ENCODE results near the gene CALR3.
A peak's percentile ranks its signal among the peaks of the same experiment; 100 is the strongest.
"Not testable (repeated sequence)": the region's sequence is repeated elsewhere in the genome, so short reads cannot be mapped to it uniquely, and the experiment has no call there.

CALR3 gene

DNA sequence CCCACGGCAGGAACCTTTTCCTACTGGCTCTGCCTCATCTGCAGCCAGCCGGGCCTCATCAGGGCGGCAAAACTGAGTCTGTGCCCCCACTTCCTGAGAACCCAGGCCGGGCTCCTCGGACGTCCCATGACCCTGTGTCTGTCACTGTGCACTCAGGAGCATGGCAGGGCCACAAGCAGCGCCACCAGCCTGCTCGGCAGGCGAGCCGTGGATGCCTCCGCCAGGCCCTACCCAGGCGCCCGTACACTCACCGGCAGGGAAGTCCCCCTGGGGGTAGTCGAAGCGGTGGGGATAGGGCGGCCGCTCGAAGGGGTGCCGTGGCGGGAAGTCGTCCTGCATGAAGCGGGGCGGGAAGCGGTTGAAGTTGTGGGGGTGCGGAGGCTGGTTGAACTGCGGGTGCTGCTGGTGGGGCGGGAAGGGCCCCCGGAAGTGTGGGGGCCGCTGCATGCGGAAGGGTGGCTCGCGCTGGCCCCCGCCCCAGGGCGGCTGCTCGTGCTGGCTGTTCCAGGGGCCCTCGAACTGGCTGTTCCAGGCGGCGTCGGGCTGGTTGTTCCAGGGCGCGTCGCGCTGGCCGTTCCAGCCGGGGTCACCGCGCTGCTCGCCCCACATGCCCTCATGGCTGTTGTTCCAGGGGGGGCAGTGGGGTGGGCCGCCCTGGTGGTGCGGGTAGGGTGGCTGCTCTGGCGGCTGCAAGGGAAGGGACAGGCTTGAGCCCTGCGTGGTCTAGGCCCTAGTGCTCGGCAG, 29.2 kb upstream of the CALR3 start:
- DNase-seq (ENCODE audit: low spot score) = no peak

GRCh38 chr19:16522559-16523377, 26.8 kb upstream of the CALR3 start:
- no peak for DNase-seq (ENCODE audit: low spot score)

DNA sequence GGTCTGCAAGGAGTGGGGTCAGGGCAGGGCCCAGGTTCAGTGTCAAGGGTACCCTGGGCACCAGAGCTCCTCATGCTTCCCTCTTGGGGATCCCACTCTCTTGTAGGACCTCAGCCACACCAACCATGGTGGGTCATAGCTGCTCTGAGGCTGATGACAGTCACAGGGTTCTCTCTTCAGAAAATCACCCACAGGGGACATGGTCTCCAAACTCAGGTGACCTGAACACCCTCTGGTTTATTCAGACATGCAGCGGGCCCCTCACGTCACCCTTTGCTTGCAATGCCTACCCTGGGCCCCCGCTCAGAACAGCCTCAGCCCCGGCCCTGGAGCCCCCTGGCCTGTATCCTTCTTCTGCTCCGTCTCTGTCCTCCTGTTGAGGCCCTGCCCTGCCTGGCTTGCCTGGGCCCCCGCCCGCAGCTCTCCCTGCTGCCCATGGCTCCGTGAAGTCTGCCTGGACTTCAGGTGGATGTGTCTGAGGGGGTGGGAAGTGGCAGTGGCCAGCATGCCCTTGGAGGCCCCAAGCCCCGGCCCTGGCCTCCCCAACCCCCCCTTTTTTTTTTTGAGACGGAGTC, 25.8 kb upstream of the CALR3 start:
- no peak for DNase-seq (ENCODE audit: low spot score)

GRCh38 chr19:16520986-16521624, 25.1 kb upstream of the CALR3 start:
- DNase-seq (ENCODE audit: low spot score) = no peak

DNA sequence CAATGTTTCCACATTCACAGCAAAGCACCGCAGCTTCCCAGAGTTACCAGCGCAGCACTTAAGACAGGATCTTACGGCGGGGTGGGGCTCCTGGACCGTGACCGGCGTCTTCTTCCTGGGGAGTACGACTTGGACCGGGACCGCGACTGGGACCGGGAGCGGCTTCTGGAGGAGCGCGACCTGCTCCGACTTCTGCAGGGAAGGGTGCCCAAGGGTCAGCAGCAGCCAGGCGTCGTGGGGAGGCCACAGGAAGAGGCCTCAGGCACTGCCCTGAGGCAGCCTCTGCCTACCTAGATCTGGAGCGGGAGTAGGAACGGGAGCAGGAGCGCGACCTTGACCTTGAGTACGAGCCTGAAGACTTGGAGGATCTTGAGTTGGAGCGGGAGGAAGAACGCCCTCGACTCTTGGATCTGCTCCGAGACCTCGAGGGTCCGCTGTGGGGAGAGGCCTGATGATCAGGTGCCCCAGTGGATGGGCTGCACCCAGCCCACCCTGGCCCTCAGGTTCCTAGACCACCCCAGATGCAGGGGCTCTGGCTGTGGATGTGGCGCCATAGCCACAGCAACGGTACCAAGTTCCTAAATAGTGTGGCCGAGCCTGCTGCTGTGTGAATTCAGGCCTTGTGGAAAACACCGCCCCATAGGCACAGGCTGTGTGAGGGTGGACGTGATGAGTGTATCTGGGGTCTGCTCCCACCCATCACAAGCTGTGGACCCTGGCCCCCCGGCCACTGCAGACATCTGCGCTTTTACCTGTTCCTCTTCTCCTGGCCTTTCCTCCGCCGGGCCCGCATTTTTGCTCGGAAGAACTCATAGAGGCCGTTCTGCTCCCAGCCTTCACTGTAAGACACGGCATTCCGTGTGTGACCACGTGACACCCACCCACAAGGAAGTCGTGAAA, 24.4 kb upstream of the CALR3 start:
- no peak for DNase-seq (ENCODE audit: low spot score)

DNA sequence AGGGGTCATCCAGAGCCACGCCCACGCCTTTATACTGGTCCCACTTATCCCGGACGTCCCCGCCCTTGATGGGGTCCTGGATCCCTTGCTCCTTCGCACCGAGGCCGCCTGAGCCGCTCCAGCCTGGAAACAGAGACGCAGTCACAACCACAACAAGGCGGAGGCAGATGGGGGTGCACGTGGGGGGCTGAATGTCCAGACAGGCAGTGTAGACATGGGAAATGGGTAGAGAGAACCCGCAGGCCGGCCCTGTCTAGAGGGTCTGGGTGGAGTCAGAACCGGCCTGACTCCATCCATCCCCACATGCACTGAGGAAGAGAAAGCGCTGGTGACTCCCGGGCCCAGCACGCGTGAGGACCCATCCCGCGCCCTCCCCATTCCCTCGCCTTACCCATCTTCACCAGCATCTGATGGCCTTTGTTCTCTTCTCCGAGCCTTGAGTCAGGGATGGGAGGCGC, 23.3 kb upstream of the CALR3 start:
- no peak for DNase-seq (ENCODE audit: low spot score)

- DNase-seq (ENCODE audit: low spot score) = no peak
These were observed 22.7 kb upstream of the CALR3 start for GRCh38 chr19:16518483-16519229.

GRCh38 chr19:16518061-16518460, 22.1 kb upstream of the CALR3 start:
- no peak for DNase-seq (ENCODE audit: low spot score)

DNA sequence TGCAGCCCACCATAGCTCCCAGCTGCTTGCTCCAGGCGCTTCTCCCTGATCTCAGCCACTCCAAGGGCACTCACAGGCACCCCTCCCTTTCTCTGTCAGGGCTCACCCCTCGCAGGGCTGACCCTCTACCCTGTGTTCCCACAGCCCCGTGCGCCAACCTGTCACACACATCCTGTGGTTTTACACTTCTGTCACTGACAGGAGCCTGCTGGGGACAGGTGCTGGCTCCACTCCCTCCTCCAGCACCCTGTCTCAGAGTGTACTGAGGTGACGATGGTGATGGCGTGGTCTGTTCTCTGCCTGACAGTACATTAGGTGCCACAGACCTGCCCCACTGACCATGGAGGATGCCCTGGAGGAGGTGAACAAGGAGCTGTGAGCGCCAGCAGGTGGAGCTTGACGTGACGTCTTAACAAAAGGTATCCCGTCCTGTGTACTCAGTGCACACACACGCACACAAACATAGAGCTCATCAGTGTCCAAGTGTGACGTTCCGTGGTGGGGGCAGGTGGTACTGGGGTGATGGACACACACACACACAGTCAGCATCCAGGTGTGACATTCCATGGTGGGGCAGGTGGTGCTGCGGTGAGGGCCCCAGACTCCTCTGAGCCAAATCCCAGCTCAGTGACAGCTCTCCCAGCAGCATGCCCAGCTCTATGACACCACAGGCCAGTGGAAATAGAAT, 21.1 kb upstream of the CALR3 start:
- no peak for DNase-seq (ENCODE audit: low spot score)

GRCh38 chr19:16516381-16516780, 20.4 kb upstream of the CALR3 start:
- DNase-seq (ENCODE audit: low spot score) = no peak

- no peak for DNase-seq (ENCODE audit: low spot score)
These were observed 18.5 kb upstream of the CALR3 start for GRCh38 chr19:16514383-16515019.

- DNase-seq (ENCODE audit: low spot score) = not testable (repeated sequence)
These were observed 16.6 kb upstream of the CALR3 start for GRCh38 chr19:16512611-16513010.

DNA sequence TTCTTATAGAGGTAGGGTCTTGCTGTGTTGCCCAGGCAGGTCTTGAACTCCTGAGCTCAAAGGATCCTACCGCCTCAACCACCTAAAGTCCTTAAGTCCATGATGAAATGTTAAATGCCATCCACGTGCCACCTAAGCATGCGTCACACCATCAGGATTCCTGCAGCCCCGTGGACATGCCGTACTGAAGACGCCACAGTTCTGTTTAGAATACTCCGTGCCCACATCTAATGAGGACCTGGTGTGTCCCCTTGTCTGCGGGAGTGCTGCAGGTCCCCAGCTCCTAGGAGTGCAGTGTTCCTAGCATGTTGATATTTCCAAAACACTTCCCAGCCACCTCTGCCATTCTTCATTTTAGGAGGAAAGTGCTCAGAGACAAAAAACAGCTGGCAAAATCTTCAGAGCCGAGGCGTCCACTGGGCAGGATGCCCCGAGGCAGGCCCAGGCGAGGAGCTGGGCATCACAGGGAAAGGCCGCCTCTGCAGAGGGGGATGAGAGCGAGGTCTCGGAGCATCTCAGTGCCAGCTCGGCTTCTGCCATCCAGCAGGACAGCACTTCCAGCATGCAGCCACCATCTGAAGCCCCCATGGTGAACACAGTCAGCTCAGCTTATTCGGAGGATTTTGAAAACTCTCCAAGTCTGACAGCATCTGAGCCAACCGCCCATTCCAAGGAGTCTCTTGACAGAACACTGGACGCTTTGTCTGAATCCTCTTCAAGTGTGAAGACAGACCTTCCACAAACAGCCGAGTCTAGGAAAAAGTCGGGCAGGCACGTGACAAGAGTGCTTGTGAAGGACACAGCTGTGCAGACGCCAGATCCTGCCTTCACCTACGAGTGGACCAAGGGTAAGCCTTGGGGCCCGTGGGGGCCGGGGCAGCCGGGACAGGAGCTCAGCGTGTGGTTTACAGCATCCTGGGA, 13.4 kb upstream of the CALR3 start:
- peak; percentile 54 for DNase-seq (ENCODE audit: low spot score)

DNA sequence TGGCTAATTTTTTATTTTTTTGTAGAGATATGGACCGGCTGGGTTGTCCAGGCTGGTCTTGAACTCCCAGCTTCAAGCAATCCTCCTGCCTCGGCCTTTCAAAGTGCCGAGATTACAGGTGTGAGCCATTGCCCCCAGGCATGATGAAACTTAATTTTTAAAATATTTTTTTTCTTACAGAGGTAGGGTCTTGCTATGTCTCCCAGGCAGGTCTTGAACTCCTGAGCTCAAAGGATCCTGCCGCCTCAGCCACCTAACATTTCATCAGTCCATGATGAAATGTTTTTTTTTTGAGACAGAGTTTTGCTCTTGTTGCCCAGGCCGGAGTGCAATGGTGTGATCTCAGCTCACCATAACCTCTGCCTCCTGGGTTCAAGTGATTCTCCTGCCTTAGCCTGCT, 12.6 kb upstream of the CALR3 start:
- DNase-seq (ENCODE audit: low spot score) = no peak

GRCh38 chr19:16506961-16507360, 11.0 kb upstream of the CALR3 start:
- DNase-seq (ENCODE audit: low spot score) = no peak

DNA sequence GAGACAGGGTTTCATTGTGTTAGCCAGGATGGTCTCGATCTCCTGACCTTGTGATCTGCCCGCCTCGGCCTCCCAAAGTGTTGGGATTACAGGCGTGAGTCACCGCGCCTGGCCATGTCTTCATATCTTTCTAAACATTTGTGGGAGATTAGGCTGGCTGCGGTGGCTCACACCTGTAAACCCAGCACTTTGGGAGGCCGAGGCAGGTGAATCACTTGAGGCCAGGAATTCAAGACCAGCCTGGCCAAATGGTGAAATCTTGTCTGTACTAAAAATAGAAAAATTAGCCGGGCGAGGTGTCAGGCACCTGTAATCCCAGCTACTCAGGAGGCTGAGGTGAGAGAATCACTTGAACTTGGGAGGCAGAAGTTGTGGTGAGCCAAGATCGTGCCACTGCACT, 10.2 kb upstream of the CALR3 start:
- not testable (repeated sequence) for DNase-seq (ENCODE audit: low spot score)

GRCh38 chr19:16504271-16504670, 8.3 kb upstream of the CALR3 start:
- no peak for DNase-seq (ENCODE audit: low spot score)

- no peak for DNase-seq (ENCODE audit: low spot score)
These were observed 1.9 kb upstream of the CALR3 start for GRCh38 chr19:16497837-16498236.

DNA sequence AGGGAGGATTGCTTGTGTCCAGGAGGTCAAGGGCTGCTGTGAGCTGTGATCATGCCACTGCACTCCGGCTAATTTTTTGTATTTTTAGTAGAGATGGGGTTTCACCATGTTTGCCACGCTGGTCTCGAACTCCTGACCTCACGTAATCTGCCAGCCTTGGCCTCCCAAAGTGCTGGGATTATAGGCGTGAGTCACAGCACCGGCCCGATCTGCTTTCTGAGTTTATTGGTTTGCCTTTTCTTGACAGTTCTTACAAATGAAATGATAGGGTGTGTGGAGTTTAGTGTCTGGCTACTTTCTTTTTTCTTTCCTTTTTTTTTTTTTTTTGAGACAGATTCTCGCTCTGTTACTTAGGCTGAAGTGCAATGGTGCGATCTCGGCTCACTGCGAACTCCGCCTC, 1.1 kb upstream of the CALR3 start:
- DNase-seq (ENCODE audit: low spot score) = no peak
